ENCODE results near the gene SMIM23.

Gene SMIM23

GRCh38 chr5:171783051-171783450, 2.6 kb upstream of the SMIM23 start:
- H3K4me3 ChIP-seq (ENCODE audit: low read depth, low read length), result no peak overlapping the region
- no peak for TF ChIP-seq CTCF (IDR thresholded peaks at IDR 0.05; ENCODE audit: borderline replicate concordance, insufficient read depth, low read depth, low read length)

DNA sequence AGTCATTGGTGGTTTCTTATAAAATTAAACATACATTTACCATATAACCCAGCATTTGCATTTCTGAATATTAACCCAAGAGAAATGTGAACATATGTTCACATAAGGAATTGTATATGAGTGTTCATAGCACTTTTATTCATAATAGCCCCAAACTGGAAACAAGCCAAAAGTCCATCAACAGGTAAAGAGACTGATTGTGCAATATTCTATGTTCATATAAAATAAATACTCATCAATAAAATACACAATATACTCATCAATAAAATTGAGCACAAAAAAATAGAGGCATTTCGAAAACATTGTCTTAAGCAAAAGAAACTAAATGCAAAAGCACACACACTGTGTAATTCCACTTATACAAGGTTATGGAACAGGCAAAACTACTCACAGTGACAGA, 3.7 kb downstream of the SMIM23 start:
- TF ChIP-seq CTCF (IDR thresholded peaks at IDR 0.05; ENCODE audit: borderline replicate concordance, insufficient read depth, low read depth, low read length), result no peak
- no peak overlapping the region for H3K4me3 ChIP-seq (ENCODE audit: low read depth, low read length)

GRCh38 chr5:171790408-171790807, 4.8 kb downstream of the SMIM23 start:
- H3K4me3 ChIP-seq (ENCODE audit: low read depth, low read length), result no peak overlapping the region
- TF ChIP-seq CTCF (IDR thresholded peaks at IDR 0.05; ENCODE audit: borderline replicate concordance, insufficient read depth, low read depth, low read length), result no peak

DNA sequence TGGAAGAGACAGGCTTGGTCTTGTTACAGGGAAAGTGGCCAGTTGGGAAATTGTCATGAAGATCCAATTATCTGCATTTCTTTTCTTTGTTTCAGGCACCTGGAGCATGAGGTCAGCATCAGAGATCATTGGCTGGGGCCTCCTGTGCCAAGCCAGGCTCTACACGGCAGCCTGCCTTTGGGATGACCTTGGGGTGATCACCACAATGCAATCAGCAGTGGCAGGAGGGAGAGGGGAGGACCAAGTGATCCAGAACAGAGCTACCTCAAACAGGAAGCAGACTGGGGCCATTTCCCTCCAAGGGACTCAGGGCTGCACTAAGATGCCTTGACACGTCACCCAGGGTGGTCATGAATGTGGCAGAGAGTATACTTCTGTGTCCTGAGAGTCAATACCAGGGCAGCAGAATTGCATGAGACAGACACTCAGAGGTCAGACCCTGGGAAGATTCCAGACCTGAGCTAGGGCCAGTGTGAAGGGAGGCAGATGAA, 8.9 kb downstream of the SMIM23 start:
- H3K4me3 ChIP-seq (ENCODE audit: low read depth, low read length), result no peak overlapping the region
- TF ChIP-seq CTCF (IDR thresholded peaks at IDR 0.05; ENCODE audit: borderline replicate concordance, insufficient read depth, low read depth, low read length), result no peak

DNA sequence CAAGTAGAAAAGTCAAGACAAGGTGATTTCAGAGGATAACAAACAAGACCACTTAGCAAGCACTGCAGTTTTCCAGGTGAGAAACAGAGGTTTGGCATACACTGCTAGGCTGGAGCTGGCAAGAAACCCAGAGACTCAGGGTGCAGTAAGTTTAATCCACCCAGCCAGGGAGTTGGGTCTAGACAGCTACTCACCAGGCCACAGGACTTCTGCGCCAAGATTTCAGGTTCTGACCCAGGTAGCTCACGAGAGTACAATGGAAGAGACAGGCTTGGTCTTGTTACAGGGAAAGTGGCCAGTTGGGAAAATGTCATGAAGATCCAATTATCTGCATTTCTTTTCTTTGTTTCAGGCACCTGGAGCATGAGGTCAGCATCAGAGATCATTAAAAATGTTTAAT, 9.8 kb downstream of the SMIM23 start:
- no peak for TF ChIP-seq CTCF (IDR thresholded peaks at IDR 0.05; ENCODE audit: borderline replicate concordance, insufficient read depth, low read depth, low read length)
- H3K4me3 ChIP-seq (ENCODE audit: low read depth, low read length), result no peak overlapping the region

GRCh38 chr5:171796436-171796835, 10.8 kb downstream of the SMIM23 start:
- no peak for TF ChIP-seq CTCF (IDR thresholded peaks at IDR 0.05; ENCODE audit: borderline replicate concordance, insufficient read depth, low read depth, low read length)
- no peak overlapping the region for H3K4me3 ChIP-seq (ENCODE audit: low read depth, low read length)

GRCh38 chr5:171797543-171797942, 11.9 kb downstream of the SMIM23 start:
- no peak overlapping the region for H3K4me3 ChIP-seq (ENCODE audit: low read depth, low read length)
- TF ChIP-seq CTCF (IDR thresholded peaks at IDR 0.05; ENCODE audit: borderline replicate concordance, insufficient read depth, low read depth, low read length), result no peak

All from GM12875 (cell line).